Tibial nerve (tissue), 4 donors: ENCODE measurements around the gene BICD1.

Experiments
- CTCF ChIP-seq, 5 experiments: fragments of 200-600 bp in 3 of 5; fragments of 450-650 bp in 2 of 5; sonication (generic) in 3 of 5; IDR thresholded peaks; one replicate each; pipeline ENCODE4 v1.5.1; 2016 to 2019; ENCODE audit warnings: antibody characterized with exemption in 5 of 5, mild to moderate bottlenecking in 3 of 5, moderate library complexity in 2 of 5
- EP300 ChIP-seq, 2 donors: sonication (generic); formaldehyde crosslinking; IDR thresholded peaks; one replicate each; pipeline ENCODE4 v1.6.1; 2017; ENCODE audit warnings: antibody characterized with exemption in 2 of 2, mild to moderate bottlenecking in 1 of 2
- POLR2A ChIP-seq, 2 donors: fragments of 450-650 bp; IDR thresholded peaks; one replicate each; pipeline ENCODE4 v1.6.1; 2017; ENCODE audit warnings: antibody characterized with exemption in 2 of 2, mild to moderate bottlenecking in 2 of 2, moderate library complexity in 2 of 2

- TF ChIP-seq CTCF (IDR thresholded peaks at IDR 0.05) (no peak), POLR2A (IDR thresholded peaks at IDR 0.05) (no peak), EP300 (IDR thresholded peaks at IDR 0.05) (no peak)
Measured at GRCh38 chr12:32331133-32331532, 224.5 kb downstream of the BICD1 start.
